Chondrocyte (in vitro differentiated cells): Measurements from ENCODE around the gene LRRC59. TPM values are rescaled to one million over a fixed set of nuclear protein-coding genes. Genes with fewer than 3 reads are reported as not detected.
A peak's percentile ranks its signal among the peaks of the same experiment; 100 is the strongest.

ENCODE experiments used
- DNase-seq: peaks from one replicate; pipeline ENCODE4 v3.0.0; 2021; ENCODE audit warnings: mixed read lengths, low spot score
- H3K27ac Mint-ChIP-seq: one replicate; pipeline ENCODE4 v1.8.0; 2021; ENCODE audit warnings: mild to moderate bottlenecking, moderate library complexity, mixed read lengths; ENCODE audit not compliant: unreplicated experiment
- H3K27me3 Mint-ChIP-seq: 2 replicates; pipeline ENCODE4 v1.8.0; 2021; ENCODE audit warnings: low read depth, mixed read lengths
- H3K36me3 Mint-ChIP-seq: 2 replicates; pipeline ENCODE4 v1.8.0; 2021; ENCODE audit warnings: low read depth, mixed read lengths
- H3K4me1 Mint-ChIP-seq: 2 replicates; pipeline ENCODE4 v1.8.0; 2021; ENCODE audit warnings: low read depth, mild to moderate bottlenecking, mixed read lengths
- H3K4me3 Mint-ChIP-seq: one replicate; pipeline ENCODE4 v1.8.0; 2021; ENCODE audit warnings: mild to moderate bottlenecking, moderate library complexity, mixed read lengths; ENCODE audit not compliant: unreplicated experiment
- H3K9me3 Mint-ChIP-seq: 2 replicates; pipeline ENCODE4 v1.8.0; 2021; ENCODE audit warnings: low read depth, mixed read lengths
- long read RNA-seq: library from polyadenylated mRNA; stranded (forward); transcript quantifications from one replicate; pipeline ENCODE4 v2.0.0, GENCODE V29; 2021
- total RNA-seq: library from RNA; stranded (reverse); gene quantifications from 3 replicates; pipeline ENCODE4 v1.2.1, GENCODE V29; 2021
- TF ChIP-seq, protein P1 (sequence below): fragments of 200-600 bp; sonication (generic); IDR thresholded peaks from 2 replicates; pipeline ENCODE4 v1.5.0; 2021; ENCODE audit warnings: antibody characterized with exemption, mild to moderate bottlenecking, moderate library complexity

The LRRC59 gene
- 144 to 162 TPM (median 148 TPM) in 3 replicates for total RNA-seq
- long read RNA-seq, transcript LRRC59-201 (7 exons, 2,910 nt): major isoform, 194 of 203 reads
- long read RNA-seq, partial matches to known transcripts: 5 of 203 reads
- long read RNA-seq, other reads (novel, unspliced or antisense): 4 of 203 reads

DNA sequence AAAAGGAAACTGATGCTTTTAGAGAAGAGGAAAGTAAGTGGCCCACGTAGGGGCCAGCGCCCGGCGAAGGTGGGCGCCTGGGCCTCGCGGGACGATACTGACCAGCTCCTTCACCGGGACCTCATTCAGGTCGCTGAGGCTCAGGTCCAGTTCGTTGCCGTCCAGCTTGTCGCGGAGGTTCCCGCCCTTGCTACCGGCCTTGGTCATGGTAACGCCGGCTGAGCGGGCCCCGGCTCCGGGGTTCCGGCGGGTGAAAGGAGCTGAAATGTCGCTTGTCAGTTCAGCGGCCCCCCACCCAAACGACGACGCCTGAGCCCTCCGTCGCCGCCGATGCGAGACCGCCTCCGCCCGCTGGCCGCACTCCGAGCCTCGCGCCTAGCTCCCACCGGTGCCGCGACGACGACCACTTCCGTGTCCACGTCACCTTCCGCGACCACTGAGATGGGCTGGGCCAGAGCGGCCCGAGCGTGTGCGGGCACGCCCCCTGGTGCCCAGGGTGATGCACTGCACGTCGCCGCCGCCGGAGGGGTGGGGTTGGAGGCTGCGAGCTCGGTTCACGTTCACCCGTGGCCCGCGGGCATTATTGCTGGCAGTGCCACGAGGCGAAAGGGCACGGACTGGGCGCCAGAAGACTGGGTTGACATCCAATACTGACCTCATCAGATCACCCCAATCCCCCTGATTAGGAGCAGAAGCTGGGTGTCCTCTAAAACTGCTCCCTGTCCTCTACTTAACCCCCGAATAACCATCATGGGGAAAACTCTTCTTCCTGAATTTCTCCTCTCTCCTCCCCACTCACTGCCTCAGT, at the start of gene LRRC59:
Gene LRRC59, minus strand, starts transcription at position 413 of the 808 bp plus-strand sequence. Its CDS starts 206 bp downstream, at position 207.
- Mint-ChIP-seq H3K27ac (peak within 1 kb of the TSS; percentile 88), H3K27me3 (no peaks in the 10 kb centered on the region), H3K4me1 (peaks cover 32% of the 10 kb centered on the region), H3K36me3 (peaks cover 21% of the 10 kb centered on the region), H3K4me3 (peak within 1 kb of the TSS; percentile 79), H3K9me3 (no peaks in the 10 kb centered on the region)
- TF ChIP-seq, protein P1, sequence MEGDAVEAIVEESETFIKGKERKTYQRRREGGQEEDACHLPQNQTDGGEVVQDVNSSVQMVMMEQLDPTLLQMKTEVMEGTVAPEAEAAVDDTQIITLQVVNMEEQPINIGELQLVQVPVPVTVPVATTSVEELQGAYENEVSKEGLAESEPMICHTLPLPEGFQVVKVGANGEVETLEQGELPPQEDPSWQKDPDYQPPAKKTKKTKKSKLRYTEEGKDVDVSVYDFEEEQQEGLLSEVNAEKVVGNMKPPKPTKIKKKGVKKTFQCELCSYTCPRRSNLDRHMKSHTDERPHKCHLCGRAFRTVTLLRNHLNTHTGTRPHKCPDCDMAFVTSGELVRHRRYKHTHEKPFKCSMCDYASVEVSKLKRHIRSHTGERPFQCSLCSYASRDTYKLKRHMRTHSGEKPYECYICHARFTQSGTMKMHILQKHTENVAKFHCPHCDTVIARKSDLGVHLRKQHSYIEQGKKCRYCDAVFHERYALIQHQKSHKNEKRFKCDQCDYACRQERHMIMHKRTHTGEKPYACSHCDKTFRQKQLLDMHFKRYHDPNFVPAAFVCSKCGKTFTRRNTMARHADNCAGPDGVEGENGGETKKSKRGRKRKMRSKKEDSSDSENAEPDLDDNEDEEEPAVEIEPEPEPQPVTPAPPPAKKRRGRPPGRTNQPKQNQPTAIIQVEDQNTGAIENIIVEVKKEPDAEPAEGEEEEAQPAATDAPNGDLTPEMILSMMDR: peak; percentile 97
- DNase-seq: no peak

GRCh38 chr17:50445730-50446325, 48.5 kb upstream of the LRRC59 start:
- Mint-ChIP-seq H3K9me3 (no peaks in the 10 kb centered on the region), H3K27me3 (no peaks in the 10 kb centered on the region), H3K27ac (no peak overlapping the region), H3K4me1 (peaks cover 10% of the 10 kb centered on the region), H3K36me3 (peaks cover 2% of the 10 kb centered on the region), H3K4me3 (no peak overlapping the region)
- TF ChIP-seq, protein P1: no peak
- no peak for DNase-seq

DNA sequence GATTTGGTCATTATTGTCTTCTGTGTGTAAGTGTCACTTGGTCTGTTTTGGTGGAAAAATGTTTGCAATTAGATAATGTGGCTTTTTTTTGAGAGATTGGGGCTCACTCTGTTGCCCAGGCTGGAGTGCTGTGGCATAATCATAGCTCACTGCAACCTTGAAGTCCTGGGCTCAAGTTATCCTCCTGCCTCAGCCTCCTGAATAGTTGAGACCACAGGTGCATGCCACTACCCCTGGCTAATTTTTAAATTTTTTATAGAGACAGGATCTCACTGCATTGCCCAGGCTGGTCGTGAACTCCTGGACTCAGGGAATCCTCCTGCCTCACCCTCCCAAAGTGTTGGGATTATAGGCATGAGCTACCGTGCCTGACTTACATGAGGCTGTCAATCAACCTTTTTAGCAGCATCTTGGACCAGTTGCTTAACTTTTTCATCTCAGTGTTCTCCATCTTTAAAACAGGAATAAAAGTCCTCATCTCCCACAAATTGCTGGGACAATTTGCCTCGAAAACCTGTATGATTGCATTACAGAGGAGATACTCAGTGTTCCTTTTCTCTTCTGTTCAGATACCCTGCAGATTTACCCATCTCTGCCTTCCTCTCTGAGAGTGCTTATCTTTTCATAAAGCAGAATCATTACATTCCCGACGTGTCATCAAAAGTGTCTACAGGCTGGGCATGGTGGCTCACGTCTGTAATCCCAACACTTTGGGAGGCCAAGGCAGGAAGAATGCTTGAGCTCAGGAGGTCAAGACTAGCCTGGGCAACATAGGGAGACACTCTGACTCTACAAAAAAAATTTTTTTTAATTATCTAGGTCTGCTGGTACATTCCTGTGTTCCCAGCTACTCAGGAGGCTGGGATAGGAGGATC, 47.8 kb upstream of the LRRC59 start:
- Mint-ChIP-seq H3K9me3 (no peaks in the 10 kb centered on the region), H3K27me3 (no peaks in the 10 kb centered on the region), H3K36me3 (no peaks in the 10 kb centered on the region), H3K27ac (no peak overlapping the region), H3K4me1 (peaks cover 10% of the 10 kb centered on the region), H3K4me3 (no peak overlapping the region)
- no peak for DNase-seq
- TF ChIP-seq, protein P1: no peak

- no peak overlapping the region for H3K27ac Mint-ChIP-seq
- no peaks in the 10 kb centered on the region for H3K36me3 Mint-ChIP-seq
- TF ChIP-seq, protein P1: no peak
- no peak overlapping the region for H3K4me3 Mint-ChIP-seq
- H3K9me3 Mint-ChIP-seq: no peaks in the 10 kb centered on the region
- no peak for DNase-seq
- no peaks in the 10 kb centered on the region for H3K27me3 Mint-ChIP-seq
- peaks cover 10% of the 10 kb centered on the region for H3K4me1 Mint-ChIP-seq
Observed at GRCh38 chr17:50443505-50443974, 46.2 kb upstream of the LRRC59 start.
